WTC11 (cell line): Measurements from ENCODE around the gene TPD52L2.
A peak's percentile ranks its signal among the peaks of the same experiment; 100 is the strongest.

Experiments used
- ATF3 ChIP-seq: sonication (generic); formaldehyde crosslinking; conservative IDR thresholded peaks from 2 replicates; pipeline ENCODE4 v1.8.1; 2022; ENCODE audit warnings: mild to moderate bottlenecking, missing genetic modification reagents
- CREM ChIP-seq: sonication (generic); formaldehyde crosslinking; IDR thresholded peaks from 2 replicates; pipeline ENCODE4 v1.8.1; 2022; ENCODE audit warnings: mild to moderate bottlenecking, missing genetic modification reagents, moderate library complexity
- CTCF ChIP-seq: fragments of 200-600 bp; IDR thresholded peaks from 2 replicates; pipeline ENCODE4 v1.8.0; 2022; ENCODE audit warnings: antibody characterized with exemption
- FOXJ3 ChIP-seq: sonication (generic); formaldehyde crosslinking; IDR thresholded peaks from 2 replicates; pipeline ENCODE4 v1.9.0; 2021; ENCODE audit warnings: missing genetic modification reagents, mild to moderate bottlenecking, borderline replicate concordance
- FOXK1 ChIP-seq: sonication (generic); formaldehyde crosslinking; IDR thresholded peaks from 2 replicates; pipeline ENCODE4 v1.8.0; 2022; ENCODE audit warnings: mild to moderate bottlenecking, moderate library complexity, missing genetic modification reagents
- GABPB1 ChIP-seq: sonication (generic); formaldehyde crosslinking; IDR thresholded peaks from 2 replicates; pipeline ENCODE4 v1.8.1; 2023; ENCODE audit warnings: mild to moderate bottlenecking, missing genetic modification reagents
- MAX ChIP-seq: sonication (generic); formaldehyde crosslinking; IDR thresholded peaks from 2 replicates; pipeline ENCODE4 v1.8.0; 2022; ENCODE audit warnings: mild to moderate bottlenecking, missing genetic modification reagents
- MLX ChIP-seq: sonication (generic); formaldehyde crosslinking; IDR thresholded peaks from 2 replicates; pipeline ENCODE4 v1.8.1; 2023; ENCODE audit warnings: mild to moderate bottlenecking, missing genetic modification reagents, moderate library complexity
- NFE2L1 ChIP-seq: sonication (generic); formaldehyde crosslinking; IDR thresholded peaks from 2 replicates; pipeline ENCODE4 v1.8.1; 2023; ENCODE audit warnings: missing genetic modification reagents
- NR2C2 ChIP-seq: sonication (generic); formaldehyde crosslinking; IDR thresholded peaks from 2 replicates; pipeline ENCODE4 v1.8.0; 2022; ENCODE audit warnings: mild to moderate bottlenecking, missing genetic modification reagents
- SOX15 ChIP-seq: fragments of 250-450 bp; sonication (Bioruptor Pico); IDR thresholded peaks from 2 replicates; pipeline ENCODE4 v1.9.0; 2021; ENCODE audit warnings: mild to moderate bottlenecking
- TP53 ChIP-seq: sonication (generic); formaldehyde crosslinking; IDR thresholded peaks from 2 replicates; pipeline ENCODE4 v1.8.1; 2023; ENCODE audit warnings: mild to moderate bottlenecking, missing genetic modification reagents
- USF2 ChIP-seq: sonication (generic); formaldehyde crosslinking; IDR thresholded peaks from 2 replicates; pipeline ENCODE4 v1.8.1; 2023; ENCODE audit warnings: mild to moderate bottlenecking, missing genetic modification reagents, moderate library complexity
- ZNF671 ChIP-seq: fragments of 250-450 bp; sonication (Bioruptor Pico); IDR thresholded peaks from 2 replicates; pipeline ENCODE4 v1.8.0; 2021; ENCODE audit warnings: mild to moderate bottlenecking

- no peak for TF ChIP-seq MLX (CRISPR knock-in tag)
- no peak for TF ChIP-seq ZNF671 (CRISPR knock-in tag)
- no peak for TF ChIP-seq TP53 (CRISPR knock-in tag)
- TF ChIP-seq FOXK1 (CRISPR knock-in tag): no peak
- TF ChIP-seq MAX (CRISPR knock-in tag): peak; percentile 68
- no peak for TF ChIP-seq NFE2L1
- TF ChIP-seq CTCF: no peak
- TF ChIP-seq USF2 (CRISPR knock-in tag): 0 out of 2 replicates have a peak, but pooled peaks have one; percentile 12
- no peak for TF ChIP-seq NR2C2 (CRISPR knock-in tag)
- TF ChIP-seq SOX15 (CRISPR knock-in tag): no peak
- no peak for TF ChIP-seq GABPB1 (CRISPR knock-in tag)
- TF ChIP-seq CREM (CRISPR knock-in tag): 0 out of 2 replicates have a peak, but pooled peaks have one; percentile 57
- TF ChIP-seq ATF3: no peak
- no peak for TF ChIP-seq FOXJ3 (CRISPR knock-in tag)
Observed at GRCh38 chr20:63847237-63848002, 17.6 kb upstream of the TPD52L2 start.
